ENCODE measurements around the gene GRAMD1A.
"Not testable (repeated sequence)": the region's sequence is repeated elsewhere in the genome, so short reads cannot be mapped to it uniquely, and the experiment has no call there.

The GRAMD1A gene

GRCh38 chr19:34999498-35000337, at the start of gene GRAMD1A:
TSS of gene GRAMD1A (plus strand) at chr19:35000323. CDS start at chr19:35000479, 156 bp downstream.
- DNase-seq = peak; percentile 64

- no peak for DNase-seq
Observed at GRCh38 chr19:34953092-34953491, 47.0 kb upstream of the GRAMD1A start.

- no peak for DNase-seq
Observed at GRCh38 chr19:34957830-34958751, 42.0 kb upstream of the GRAMD1A start.

GRCh38 chr19:34959021-34959420, 41.1 kb upstream of the GRAMD1A start:
- no peak for DNase-seq

GRCh38 chr19:34960103-34960805, 39.9 kb upstream of the GRAMD1A start:
- no peak for DNase-seq

- no peak for DNase-seq
Observed at GRCh38 chr19:34960940-34961679, 39.0 kb upstream of the GRAMD1A start.

- peak; percentile 23 for DNase-seq
Observed at GRCh38 chr19:34961775-34962686, 38.1 kb upstream of the GRAMD1A start.

GRCh38 chr19:34962687-34963572, 37.2 kb upstream of the GRAMD1A start:
- no peak for DNase-seq

- DNase-seq = peak; percentile 43
Observed at GRCh38 chr19:34963573-34964406, 36.3 kb upstream of the GRAMD1A start, which contains the start of gene ZNF792. TSS of gene ZNF792 (minus strand) at chr19:34964229. CDS start at chr19:34963662, 567 bp downstream.

- DNase-seq = no peak
Observed at GRCh38 chr19:34964598-34964997, 35.5 kb upstream of the GRAMD1A start.

- not testable (repeated sequence) for DNase-seq
Observed at GRCh38 chr19:34965505-34965904, 34.6 kb upstream of the GRAMD1A start.

GRCh38 chr19:34967551-34967950, 32.6 kb upstream of the GRAMD1A start:
- no peak for DNase-seq

GRCh38 chr19:34969721-34970120, 30.4 kb upstream of the GRAMD1A start:
- DNase-seq = no peak

GRCh38 chr19:34970185-34970780, 29.8 kb upstream of the GRAMD1A start:
- not testable (repeated sequence) for DNase-seq

GRCh38 chr19:34972163-34972705, 27.9 kb upstream of the GRAMD1A start:
- no peak for DNase-seq

- no peak for DNase-seq
Observed at GRCh38 chr19:34974646-34975045, 25.5 kb upstream of the GRAMD1A start.

- DNase-seq = no peak
Observed at GRCh38 chr19:34975056-34975455, 25.1 kb upstream of the GRAMD1A start.

GRCh38 chr19:34976611-34977010, 23.5 kb upstream of the GRAMD1A start:
- DNase-seq = no peak

Measured in activated gamma-delta T cell treated with Interleukin-2 at 50 U/mL for 16 hours (primary cell).